ENCODE data around the gene NPFFR2. TPM values are rescaled to one million over a fixed set of nuclear protein-coding genes. Genes with fewer than 3 reads are reported as not detected.

Gene NPFFR2
- 3.2 TPM for total RNA-seq

DNA sequence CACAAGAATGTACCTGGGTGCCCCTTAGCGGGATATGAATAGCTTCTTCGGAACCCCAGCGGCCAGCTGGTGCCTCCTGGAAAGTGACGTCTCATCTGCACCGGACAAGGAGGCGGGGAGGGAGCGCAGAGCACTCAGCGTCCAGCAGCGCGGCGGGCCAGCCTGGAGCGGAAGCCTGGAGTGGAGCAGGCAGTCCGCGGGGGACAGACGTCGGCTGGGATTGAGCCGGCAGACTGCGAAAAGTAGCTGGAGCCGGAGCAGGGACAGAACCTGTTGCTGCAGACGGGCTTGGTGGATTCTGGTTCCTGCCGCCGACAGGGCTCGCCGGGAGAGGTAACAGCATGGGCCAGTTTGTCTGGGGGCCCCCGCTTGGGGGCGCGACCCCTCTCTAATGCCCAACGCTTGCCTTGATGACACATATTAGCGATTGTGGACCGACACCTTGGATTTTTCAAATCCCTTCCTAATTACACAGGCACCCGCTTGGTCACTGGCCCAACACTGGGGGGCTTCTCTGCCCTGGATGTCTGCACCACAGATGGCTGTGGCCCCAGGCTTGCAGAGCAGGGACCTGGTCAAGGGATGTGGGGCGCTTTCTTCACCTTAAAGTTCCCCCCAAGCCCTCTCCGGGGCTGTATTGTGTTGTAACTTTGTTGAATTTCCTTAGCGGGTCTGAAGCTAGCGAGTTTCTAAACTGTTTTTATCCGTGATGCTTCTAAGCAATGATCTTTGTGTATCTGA is at the start of gene NPFFR2:
Gene NPFFR2, plus strand, starts transcription at position 133 of the 741 bp plus-strand sequence. CDS start 96,592 bp downstream, outside the sequence.

Other genes with a start within 250 kb of the NPFFR2 start
- gene GC, start 247.9 kb upstream of the NPFFR2 start, total RNA-seq, result not detected

Data from camera-type eye (tissue), 1 donor.